Fibroblast of pulmonary artery (primary cell): ENCODE data around the gene PHACTR2.
"Not testable (repeated sequence)": the region's sequence is repeated elsewhere in the genome, so short reads cannot be mapped to it uniquely, and the experiment has no call there.

Experiments
- DNase-seq: peaks from one replicate; pipeline ENCODE4 v3.0.0-alpha.2; 2010; ENCODE audit warnings: low read depth
- H3K4me3 ChIP-seq: replicated peaks from 2 replicates; pipeline ENCODE4 v1.5.1; 2011; ENCODE audit warnings: low read depth, mild to moderate bottlenecking, control low read depth, low read length, moderate library complexity
- CTCF ChIP-seq: IDR thresholded peaks from 2 replicates; pipeline ENCODE4 v1.5.1; 2011; ENCODE audit warnings: mild to moderate bottlenecking, control low read depth, low read length, inconsistent platforms; ENCODE audit errors: missing control alignments

PHACTR2 gene

DNA sequence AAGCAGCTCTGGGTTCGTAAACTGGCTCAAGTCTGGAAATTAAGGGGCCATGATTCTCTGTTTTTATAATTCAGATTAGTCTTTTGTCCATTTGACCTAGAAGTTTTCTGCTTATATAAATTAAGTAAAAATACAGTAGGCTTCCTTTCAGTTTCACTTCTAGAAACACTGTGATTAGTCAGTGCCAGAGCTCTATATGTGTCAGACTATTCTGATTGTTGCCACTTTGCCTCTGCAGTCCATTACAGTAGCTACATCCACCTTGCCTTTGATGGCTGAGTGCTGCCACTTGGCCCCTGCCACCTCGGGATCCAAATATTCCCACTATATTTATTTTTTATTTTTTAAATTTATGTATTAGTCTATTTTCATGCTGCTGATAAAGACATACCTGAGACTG lies 194.4 kb downstream of the PHACTR2 start:
- DNase-seq = peak; percentile 3
- no peak for TF ChIP-seq CTCF
- no peak overlapping the region for H3K4me3 ChIP-seq

GRCh38 chr6:143873600-143873999 lies 195.8 kb downstream of the PHACTR2 start:
- H3K4me3 ChIP-seq, DNase-seq: not testable (repeated sequence)

DNA sequence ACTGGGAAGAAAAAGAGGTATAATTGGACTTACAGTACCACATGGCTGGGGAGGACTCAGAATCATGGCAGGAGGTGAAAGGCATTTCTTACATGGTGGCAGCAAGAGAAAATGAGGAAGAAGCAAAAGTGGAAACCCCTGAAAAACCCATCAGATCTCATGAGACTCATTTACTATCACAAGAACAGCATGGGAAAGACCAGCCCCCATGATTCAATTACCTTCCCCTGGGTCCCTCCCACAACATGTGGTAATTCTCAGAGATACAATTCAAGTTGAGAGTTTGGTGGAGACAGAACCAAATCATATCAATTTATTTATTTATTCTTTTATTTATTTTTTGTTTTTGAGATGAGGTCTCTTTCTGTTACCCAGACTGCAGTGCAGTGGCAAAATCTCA lies 196.7 kb downstream of the PHACTR2 start:
- not testable (repeated sequence) for H3K4me3 ChIP-seq, DNase-seq

DNA sequence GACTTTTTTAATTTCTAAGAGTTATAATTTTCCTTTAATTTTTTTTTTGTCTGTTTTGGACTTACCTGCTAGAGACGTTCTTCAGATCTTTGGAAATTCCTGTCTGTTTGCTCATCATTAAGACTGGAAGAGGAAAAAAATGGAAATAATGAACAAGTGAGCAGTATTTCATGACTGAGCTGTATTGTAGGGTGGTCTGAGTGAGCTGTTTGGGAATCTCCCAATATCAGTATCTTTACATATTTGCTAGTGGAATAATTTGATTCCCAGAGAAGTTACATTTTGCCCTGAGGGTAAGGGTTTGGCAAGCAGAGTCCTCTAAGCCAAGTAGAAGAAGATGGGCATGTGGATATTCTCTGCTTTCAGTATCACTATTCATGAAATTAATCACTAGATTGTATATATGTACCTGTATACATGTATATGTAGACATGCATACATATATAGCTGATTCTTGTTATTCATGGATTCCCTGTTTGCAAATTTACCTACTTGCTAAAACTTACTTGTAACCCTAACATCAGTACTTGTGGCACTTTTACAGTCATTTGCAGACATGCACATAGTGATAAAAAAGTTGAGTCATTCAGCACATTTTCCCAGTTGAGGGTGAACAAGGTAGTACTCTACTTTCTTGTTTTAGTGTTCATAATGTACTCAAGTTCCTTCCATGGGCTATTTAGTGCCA lies 200.0 kb downstream of the PHACTR2 start:
- H3K4me3 ChIP-seq = no peak overlapping the region
- DNase-seq = no peak
- TF ChIP-seq CTCF = no peak

DNA sequence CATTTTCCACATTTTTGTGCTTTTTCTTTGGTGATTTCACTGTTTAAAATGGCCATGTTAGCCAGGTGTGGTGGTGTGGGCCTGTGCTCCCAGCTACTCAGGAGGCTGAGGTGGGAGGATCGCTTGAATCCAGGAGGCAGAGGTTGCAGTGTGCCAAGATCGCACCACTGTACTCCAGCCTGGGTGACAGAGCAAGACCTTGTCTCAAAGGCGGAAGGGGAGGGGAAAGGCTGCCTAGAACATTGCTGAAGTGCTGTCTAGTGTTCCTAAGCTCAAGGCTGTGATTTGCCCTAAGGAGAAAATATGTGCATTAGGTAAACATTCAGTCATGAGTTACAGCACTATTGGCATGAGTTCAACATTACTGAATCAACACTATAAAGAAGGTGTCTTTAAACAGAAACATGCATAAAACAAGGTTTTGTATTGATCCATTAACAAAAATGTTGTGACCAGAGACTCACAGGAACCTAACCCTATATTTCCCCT lies 200.6 kb downstream of the PHACTR2 start:
- no peak overlapping the region for H3K4me3 ChIP-seq
- no peak for TF ChIP-seq CTCF
- no peak for DNase-seq

DNA sequence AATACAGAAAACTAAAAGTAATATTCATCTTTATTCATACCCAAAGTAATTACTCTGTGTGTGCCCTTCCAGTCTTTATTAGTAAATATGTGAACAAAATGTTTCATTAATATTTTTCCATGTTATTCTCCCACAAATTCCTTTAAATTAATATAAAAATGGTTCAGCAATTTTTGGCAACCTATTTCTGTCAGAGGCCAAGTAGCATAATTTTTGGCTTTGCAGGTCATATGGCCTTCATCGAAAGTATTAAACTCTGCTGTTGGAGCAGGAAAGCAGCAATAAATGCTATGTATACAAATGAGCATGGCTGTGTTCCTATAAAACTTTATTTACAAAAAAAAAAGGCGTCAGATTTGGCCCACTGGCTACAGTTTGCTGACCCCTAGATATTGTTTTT lies 202.6 kb downstream of the PHACTR2 start:
- no peak for TF ChIP-seq CTCF
- no peak for DNase-seq
- no peak overlapping the region for H3K4me3 ChIP-seq
